Activated CD8-positive, alpha-beta memory T cell treated with anti-CD3 and anti-CD28 coated beads for 48 hours (primary cell): ENCODE results near the gene MINDY4B.

Source experiments
- DNase-seq, 3 experiments: peaks; one replicate each; pipeline ENCODE4 v3.0.0-alpha.2; 2020; ENCODE audit warnings: low read depth in 2 of 3, low spot score in 2 of 3

Gene MINDY4B

GRCh38 chr3:150847433-150847832, 57.8 kb downstream of the MINDY4B start:
- no peak for DNase-seq

GRCh38 chr3:150844484-150844883, 60.8 kb downstream of the MINDY4B start:
- DNase-seq, result no peak

- DNase-seq, result no peak
Observed at GRCh38 chr3:150843241-150843640, 62.0 kb downstream of the MINDY4B start.

- no peak for DNase-seq
Observed at GRCh38 chr3:150840802-150841515, 64.3 kb downstream of the MINDY4B start.

GRCh38 chr3:150830745-150831144, 74.5 kb downstream of the MINDY4B start:
- no peak for DNase-seq

- DNase-seq, result no peak
Observed at GRCh38 chr3:150830094-150830681, 75.1 kb downstream of the MINDY4B start.

- no peak for DNase-seq
Observed at GRCh38 chr3:150829408-150829807, 75.8 kb downstream of the MINDY4B start.

- no peak for DNase-seq
Observed at GRCh38 chr3:150828997-150829396, 76.2 kb downstream of the MINDY4B start.

GRCh38 chr3:150828261-150828660, 77.0 kb downstream of the MINDY4B start:
- DNase-seq, result no peak

GRCh38 chr3:150826466-150827282, 78.6 kb downstream of the MINDY4B start:
- DNase-seq, result no peak

- DNase-seq, result no peak
Observed at GRCh38 chr3:150825916-150826377, 79.3 kb downstream of the MINDY4B start.

- DNase-seq, result no peak
Observed at GRCh38 chr3:150825192-150825915, 79.9 kb downstream of the MINDY4B start.

- DNase-seq, result no peak
Observed at GRCh38 chr3:150823277-150823676, 82.0 kb downstream of the MINDY4B start.

GRCh38 chr3:150822636-150823035, 82.6 kb downstream of the MINDY4B start:
- no peak for DNase-seq
